NCI-H446 treated with DMSO at 0.1 percent for 48 hours (cell line): ENCODE results near the gene IL1RL2.

Experiments used
- DNase-seq: peaks from one replicate; lab custom pipeline; 2025; lab: John Stamatoyannopoulos, UW

The IL1RL2 gene

DNA sequence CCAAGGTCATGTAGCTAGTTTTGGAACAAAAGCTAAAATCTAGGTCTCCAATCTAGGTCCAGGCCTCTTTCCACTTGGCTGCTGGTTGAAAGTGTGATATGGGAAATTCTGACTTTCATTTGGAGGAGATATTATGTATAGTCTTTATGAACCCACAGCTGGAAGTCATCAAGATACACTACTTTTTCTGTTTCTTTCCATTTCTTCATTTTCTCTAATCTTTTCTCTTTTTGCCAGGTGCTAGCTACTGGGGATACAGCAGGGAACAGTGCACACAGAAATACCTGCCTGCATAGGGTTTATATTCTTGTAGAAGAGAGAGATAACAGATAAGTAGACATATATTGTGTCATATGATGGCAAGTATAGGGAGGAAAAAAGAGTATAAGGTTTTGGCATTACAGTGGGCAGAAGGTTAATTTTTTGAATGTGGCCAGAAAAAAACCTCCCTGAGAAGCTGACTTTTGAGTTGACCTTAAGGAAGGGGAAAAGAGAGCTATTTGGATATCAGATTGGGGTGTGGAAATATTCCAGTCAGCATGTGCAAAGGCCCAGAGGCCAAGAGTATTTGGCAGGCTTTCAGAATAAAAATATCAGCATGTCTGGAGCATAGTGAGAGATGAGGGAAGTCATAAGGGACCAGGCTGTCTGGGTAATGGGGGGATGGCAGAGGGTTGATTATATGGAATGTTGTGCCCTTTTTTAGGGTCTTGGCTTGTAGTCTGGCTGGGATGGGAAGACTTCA lies 28.6 kb upstream of the IL1RL2 start:
- no peak for DNase-seq

DNA sequence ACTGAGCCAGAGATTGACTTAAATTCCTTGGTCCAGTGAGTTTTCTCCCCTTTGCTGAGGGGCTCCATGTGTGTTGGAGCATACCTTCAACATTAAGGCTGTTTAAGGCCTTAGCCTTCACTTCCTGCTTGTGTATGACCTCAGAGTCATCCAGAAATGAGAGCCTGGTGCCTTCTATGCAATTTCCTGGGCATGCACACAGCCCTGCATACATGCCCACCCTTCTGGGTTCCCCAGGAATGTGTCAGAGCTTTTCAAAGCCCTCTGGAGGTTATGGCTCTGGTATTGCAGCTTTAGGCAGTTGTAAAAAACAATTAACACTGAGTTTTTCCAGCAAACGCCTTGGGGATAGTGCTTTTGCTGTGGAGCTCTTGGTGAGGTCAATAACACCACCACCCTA lies 27.5 kb upstream of the IL1RL2 start:
- no peak for DNase-seq

- DNase-seq, result no peak
These were observed 20.5 kb upstream of the IL1RL2 start for GRCh38 chr2:102166189-102166845.

GRCh38 chr2:102168026-102168771 lies 18.6 kb upstream of the IL1RL2 start:
- DNase-seq, result no peak

GRCh38 chr2:102171946-102172345 lies 14.9 kb upstream of the IL1RL2 start:
- no peak for DNase-seq

GRCh38 chr2:102172745-102173144 lies 14.1 kb upstream of the IL1RL2 start:
- no peak for DNase-seq

- DNase-seq, result no peak
These were observed 10.7 kb upstream of the IL1RL2 start for GRCh38 chr2:102176172-102176571.

DNA sequence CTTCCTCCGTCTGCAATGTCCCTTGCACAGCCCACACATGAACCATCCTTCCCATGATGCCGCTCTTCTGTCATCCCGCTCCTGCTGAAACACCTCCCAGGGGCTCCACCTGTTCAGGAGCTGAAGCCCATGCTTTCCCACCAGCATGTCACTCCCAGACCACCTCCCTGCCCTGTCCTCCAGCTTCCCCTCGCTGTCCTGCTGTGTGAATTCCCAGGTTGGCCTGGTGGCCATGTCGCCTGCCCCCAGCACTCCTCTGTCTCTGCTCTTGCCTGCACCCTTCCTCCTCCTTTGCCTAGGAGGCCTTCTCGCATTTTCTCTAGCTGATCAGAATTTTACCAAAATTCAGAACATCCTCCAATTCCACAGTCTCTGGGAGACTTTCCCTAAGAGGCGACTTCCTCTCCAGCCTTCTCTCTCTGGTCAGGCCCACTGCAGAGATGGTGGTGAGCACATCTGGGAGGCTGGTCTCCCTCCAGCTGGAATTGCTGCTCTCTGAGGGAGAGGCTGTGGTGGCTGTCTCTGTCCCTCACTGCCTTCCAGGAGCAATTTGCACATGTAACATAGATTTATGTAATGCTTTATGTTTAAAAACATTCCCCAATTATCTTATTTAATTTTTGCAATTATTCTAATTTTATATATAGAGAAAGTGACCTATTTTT lies 8.9 kb upstream of the IL1RL2 start:
- DNase-seq, result no peak

DNA sequence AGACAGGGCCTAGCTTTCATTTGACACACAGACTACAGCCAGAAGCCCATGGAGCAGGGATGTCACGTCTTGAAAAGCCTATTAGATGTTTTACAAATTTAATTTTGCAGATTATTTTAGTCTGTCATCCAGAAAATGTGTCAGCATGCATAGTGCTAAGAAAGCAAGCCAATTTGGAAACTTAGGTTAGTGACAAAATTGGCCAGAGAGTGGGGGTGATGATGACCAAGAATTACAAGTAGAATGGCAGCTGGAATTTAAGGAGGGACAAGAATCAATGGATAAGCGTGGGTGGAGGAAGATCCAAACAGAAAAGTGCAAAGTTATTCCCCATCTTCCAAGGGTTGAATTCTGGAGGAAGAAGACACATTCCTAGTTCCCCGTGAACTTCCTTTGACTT lies 7.8 kb upstream of the IL1RL2 start:
- no peak for DNase-seq

DNA sequence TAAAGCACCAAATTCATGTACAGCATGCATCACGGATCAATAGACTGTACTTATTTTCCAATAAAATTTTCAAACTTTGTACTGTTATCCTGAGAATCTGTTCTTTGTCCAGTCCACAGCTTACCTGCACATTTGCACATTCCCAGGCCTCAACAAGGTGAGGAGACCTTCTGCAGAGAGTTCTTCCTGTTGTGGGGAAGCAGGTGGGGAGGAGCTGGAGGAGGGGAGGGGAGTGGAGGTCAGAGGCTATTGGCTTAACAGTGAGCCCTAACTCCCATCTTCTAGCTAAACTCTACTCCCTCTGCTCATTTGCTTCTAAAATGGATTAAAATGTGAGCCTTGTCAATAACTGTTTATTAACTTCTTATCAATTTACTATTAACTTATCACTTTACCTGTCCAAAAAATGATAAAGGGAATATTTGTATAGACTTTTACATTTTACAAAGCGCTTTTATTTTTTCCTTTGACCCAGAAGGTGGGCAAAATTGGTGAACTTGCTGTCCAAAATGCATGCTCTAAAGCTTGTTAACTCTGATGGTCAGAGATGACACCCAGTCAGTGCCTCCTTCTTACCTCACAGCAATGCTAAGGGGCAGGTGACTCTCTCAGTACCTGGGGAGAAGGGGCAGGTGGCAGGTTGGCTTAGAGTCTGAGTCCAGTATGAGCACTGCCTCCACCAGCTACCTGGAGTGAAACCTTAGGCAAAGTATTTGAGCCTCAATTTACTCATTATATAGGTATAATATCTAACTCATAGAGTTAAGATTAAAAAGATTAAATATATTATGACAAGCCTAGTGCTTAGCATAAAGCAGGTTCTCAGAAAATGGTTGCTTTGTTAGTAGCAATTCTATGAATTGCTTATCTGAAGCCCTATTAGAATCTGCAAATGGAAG lies 6.8 kb upstream of the IL1RL2 start:
- DNase-seq, result no peak

- DNase-seq, result no peak
These were observed 6.2 kb upstream of the IL1RL2 start for GRCh38 chr2:102180687-102180999.

DNA sequence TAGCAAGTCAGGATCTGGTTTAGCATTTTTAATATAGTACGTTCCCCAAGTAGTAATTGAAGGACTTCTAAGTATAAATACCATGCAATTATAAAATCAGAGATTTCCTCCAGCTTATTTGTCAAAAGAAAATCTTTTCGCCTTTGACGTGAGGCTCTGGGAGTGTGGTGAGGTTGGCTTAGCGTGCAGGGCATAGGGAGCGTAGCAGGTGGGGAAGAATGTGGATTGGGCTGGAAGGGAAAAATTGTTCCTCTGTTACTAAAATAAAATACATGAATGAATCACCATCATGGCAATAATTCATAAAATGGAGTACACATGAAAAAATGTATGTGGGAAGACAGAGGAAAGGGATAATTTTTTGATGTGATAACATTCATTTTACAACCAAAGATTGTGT lies 5.4 kb upstream of the IL1RL2 start:
- DNase-seq, result no peak

- no peak for DNase-seq
These were observed 4.7 kb upstream of the IL1RL2 start for GRCh38 chr2:102181919-102182635.

DNA sequence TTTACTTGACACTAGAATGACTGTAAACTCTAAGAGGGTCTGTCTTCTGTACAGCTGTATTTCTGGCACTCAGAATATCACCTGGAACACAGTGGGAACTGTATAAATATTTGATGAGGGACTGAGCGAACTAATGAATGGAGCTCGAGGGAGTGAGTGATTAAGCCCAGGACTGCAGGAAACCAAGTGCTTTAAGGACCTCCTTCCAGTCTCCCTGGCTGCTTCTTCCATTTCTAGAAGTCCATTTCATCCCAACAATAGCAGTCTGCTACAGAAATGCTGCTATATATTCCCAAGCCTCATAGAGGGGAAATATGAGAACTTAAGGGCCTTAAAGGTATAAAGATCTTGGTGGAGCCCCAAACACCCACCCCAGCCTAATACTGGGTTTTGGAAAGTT lies 2.8 kb upstream of the IL1RL2 start:
- DNase-seq, result no peak

- no peak for DNase-seq
These were observed 2.3 kb upstream of the IL1RL2 start for GRCh38 chr2:102184568-102184967.

- DNase-seq, result no peak
These were observed 1.5 kb upstream of the IL1RL2 start for GRCh38 chr2:102185347-102185746.

DNA sequence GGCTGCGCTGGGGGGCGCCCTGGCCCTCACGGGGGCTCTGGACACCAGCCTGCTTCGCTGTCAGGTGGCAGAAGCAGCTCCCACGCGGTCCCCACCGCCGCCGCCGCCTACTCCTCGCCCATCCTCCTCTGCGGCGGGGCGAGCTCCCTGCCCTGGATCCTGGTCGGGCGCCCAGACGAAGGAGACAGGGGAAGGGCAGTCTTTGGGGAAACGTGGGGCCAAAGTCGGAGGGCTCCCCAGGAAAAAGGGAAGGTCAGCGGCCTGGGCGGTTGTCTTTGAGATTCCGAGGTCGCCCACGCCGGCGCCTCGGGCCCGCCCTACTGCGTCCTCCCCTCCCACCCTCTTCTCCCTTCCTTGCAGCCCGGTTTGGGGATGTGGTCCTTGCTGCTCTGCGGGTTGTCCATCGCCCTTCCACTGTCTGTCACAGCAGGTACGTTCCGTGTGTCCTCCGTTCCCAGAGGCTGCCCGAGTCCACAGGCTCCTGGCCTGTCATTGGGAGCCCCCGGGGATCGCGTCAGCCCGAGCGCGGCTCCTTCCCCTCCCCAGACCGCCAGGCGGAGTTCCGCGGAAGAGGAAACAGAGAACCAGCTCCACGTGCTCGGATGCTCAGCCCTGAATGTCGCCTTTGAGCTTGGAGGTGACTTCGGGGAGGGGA lies 800 bp downstream of the IL1RL2 start:
- DNase-seq, result no peak

DNA sequence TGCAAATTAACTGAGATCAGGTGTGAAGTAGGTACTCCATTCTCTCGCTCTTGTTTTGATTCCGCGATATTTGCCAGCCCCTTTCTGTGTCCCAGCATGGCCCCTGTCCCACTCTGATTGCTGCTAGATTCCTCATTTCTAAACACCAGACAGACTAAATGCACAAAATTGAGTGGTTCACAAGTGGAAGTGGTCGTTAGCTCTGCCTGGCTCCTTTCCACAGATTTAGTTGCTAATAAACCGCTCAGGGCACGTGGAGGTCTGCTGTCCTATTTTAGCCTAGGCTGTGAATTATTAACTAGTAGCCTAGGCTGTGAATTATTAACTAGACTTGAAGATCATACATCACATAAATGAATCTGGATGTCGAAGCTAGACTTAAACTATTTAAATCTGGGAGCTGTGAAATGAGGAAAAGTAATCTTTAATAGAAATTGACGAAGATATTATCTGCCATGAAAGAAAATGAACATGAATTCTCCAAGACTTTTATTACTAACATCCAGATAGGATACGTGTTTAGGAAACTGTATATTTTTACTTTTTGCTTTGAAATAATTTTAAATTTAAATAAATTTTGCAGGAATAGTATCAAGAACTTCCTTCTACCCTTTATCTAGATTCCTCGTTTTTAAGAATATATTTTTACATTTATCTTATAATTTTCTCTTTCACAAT lies 3.7 kb downstream of the IL1RL2 start:
- no peak for DNase-seq

DNA sequence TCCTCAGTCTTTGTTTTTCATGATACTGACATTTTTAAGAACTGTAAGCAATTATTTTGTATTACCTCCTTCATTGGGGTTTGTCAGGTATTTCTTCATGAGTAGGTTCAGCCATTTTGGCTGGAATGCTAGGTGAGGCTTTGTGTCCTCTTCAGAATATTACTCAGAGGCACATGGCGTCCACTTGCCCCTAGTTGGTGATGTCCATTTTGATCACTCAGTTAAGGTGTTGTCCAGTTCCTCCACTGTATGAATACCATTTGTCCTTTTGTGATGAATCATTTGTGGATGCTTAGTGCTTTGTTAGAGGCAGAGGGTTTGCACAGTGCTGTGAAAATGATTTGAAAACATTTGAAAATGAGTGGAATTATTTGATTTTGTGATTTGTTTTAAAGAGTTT lies 4.7 kb downstream of the IL1RL2 start:
- no peak for DNase-seq

- no peak for DNase-seq
These were observed 6.3 kb downstream of the IL1RL2 start for GRCh38 chr2:102193074-102193473.
